H9 (cell line): ENCODE measurements around the gene WDR36. TPM values are rescaled to one million over a fixed set of nuclear protein-coding genes. Genes with fewer than 3 reads are reported as not detected.

Source experiments
- DNase-seq: peaks from one replicate; pipeline ENCODE4 v3.0.0-alpha.2; 2017
- H2AFZ ChIP-seq: one replicate; pipeline ENCODE4 v1.6.1; 2013; ENCODE audit warnings: mild to moderate bottlenecking, low read length, control low read depth, moderate library complexity
- H2AK5ac ChIP-seq: 2 replicates; pipeline ENCODE4 v1.6.1; 2013; ENCODE audit warnings: low read length, control low read depth, mixed read lengths; ENCODE audit not compliant: insufficient read length
- H2BK120ac ChIP-seq: one replicate; pipeline ENCODE4 v1.6.1; 2013; ENCODE audit warnings: low read depth, mild to moderate bottlenecking, low read length, control low read depth, inconsistent platforms; ENCODE audit not compliant: poor library complexity, severe bottlenecking
- H2BK12ac ChIP-seq: 2 replicates; pipeline ENCODE4 v1.6.1; 2013; ENCODE audit warnings: low read length, control low read depth, mixed read lengths, low read depth; ENCODE audit not compliant: insufficient read length
- H2BK15ac ChIP-seq: 2 replicates; pipeline ENCODE4 v1.6.1; 2013; ENCODE audit warnings: low read depth, low read length, control low read depth
- H2BK20ac ChIP-seq: one replicate; pipeline ENCODE4 v1.6.1; 2013; ENCODE audit warnings: low read depth, mild to moderate bottlenecking, low read length, control low read depth, inconsistent platforms; ENCODE audit not compliant: poor library complexity, severe bottlenecking
- H2BK5ac ChIP-seq: 2 replicates; pipeline ENCODE4 v1.6.1; 2013; ENCODE audit warnings: low read length, control low read depth, mixed read lengths; ENCODE audit not compliant: insufficient read length
- H3K14ac ChIP-seq: 2 replicates; pipeline ENCODE4 v1.6.1; 2013; ENCODE audit warnings: low read length, control low read depth; ENCODE audit not compliant: insufficient read depth
- H3K18ac ChIP-seq: 2 replicates; pipeline ENCODE4 v1.6.1; 2013; ENCODE audit warnings: low read depth, mild to moderate bottlenecking, mixed read lengths, low read length, control low read depth; ENCODE audit not compliant: insufficient read length
- H3K23ac ChIP-seq: 2 replicates; pipeline ENCODE4 v1.6.1; 2013; ENCODE audit warnings: low read length, control low read depth, mixed read lengths, low read depth; ENCODE audit not compliant: insufficient read length
- H3K23me2 ChIP-seq: 2 replicates; pipeline ENCODE4 v1.6.1; 2013; ENCODE audit warnings: low read depth, mild to moderate bottlenecking, mixed read lengths, low read length, control low read depth; ENCODE audit not compliant: insufficient read length, poor library complexity, severe bottlenecking
- H3K27ac ChIP-seq: 2 replicates; pipeline ENCODE4 v1.5.1; 2013; ENCODE audit warnings: low read length, control low read depth, mixed read lengths, low read depth; ENCODE audit not compliant: insufficient read length
- H3K27me3 ChIP-seq: 2 replicates; pipeline ENCODE4 v1.6.1; 2013; ENCODE audit warnings: low read length, control low read depth, inconsistent platforms; ENCODE audit not compliant: insufficient read depth
- H3K4ac ChIP-seq: 2 replicates; pipeline ENCODE4 v1.6.1; 2013; ENCODE audit warnings: low read depth, mild to moderate bottlenecking, control low read depth, inconsistent platforms, low read length, moderate library complexity
- H3K4me1 ChIP-seq: 2 replicates; pipeline ENCODE4 v1.6.1; 2013; ENCODE audit warnings: low read length, control low read depth, inconsistent platforms; ENCODE audit not compliant: insufficient read depth
- H3K4me2 ChIP-seq: 2 replicates; pipeline ENCODE4 v1.6.1; 2013; ENCODE audit warnings: low read length, control low read depth, mixed read lengths; ENCODE audit not compliant: insufficient read length, insufficient read depth
- H3K56ac ChIP-seq: 2 replicates; pipeline ENCODE4 v1.6.1; 2013; ENCODE audit warnings: low read depth, mild to moderate bottlenecking, mixed read lengths, low read length, control low read depth; ENCODE audit not compliant: insufficient read length
- H3K79me1 ChIP-seq: 2 replicates; pipeline ENCODE4 v1.6.1; 2013; ENCODE audit warnings: low read depth, mild to moderate bottlenecking, moderate library complexity, low read length, control low read depth, inconsistent platforms; ENCODE audit not compliant: insufficient read depth, poor library complexity, severe bottlenecking
- H3K79me2 ChIP-seq: 2 replicates; pipeline ENCODE4 v1.6.1; 2013; ENCODE audit warnings: low read length, control low read depth, inconsistent platforms; ENCODE audit not compliant: insufficient read depth
- H3K9ac ChIP-seq: 2 replicates; pipeline ENCODE4 v1.6.1; 2013; ENCODE audit warnings: low read length, control low read depth, mixed read lengths; ENCODE audit not compliant: insufficient read length; ENCODE audit errors: extremely low read depth
- H3K9me3 ChIP-seq: one replicate; pipeline ENCODE4 v1.6.1; 2013; ENCODE audit warnings: low read depth, low read length, inconsistent platforms; ENCODE audit not compliant: control insufficient read depth
- H3T11ph ChIP-seq: one replicate; pipeline ENCODE4 v1.6.1; 2013; ENCODE audit warnings: mild to moderate bottlenecking, low read length, control low read depth, inconsistent platforms
- H4K20me1 ChIP-seq: one replicate; pipeline ENCODE4 v1.6.1; 2013; ENCODE audit not compliant: control insufficient read depth, insufficient read length, insufficient read depth
- H4K5ac ChIP-seq: 2 replicates; pipeline ENCODE4 v1.6.1; 2013; ENCODE audit warnings: low read depth, mild to moderate bottlenecking, mixed read lengths, low read length, control low read depth; ENCODE audit not compliant: insufficient read length
- H4K8ac ChIP-seq: replicated peaks from 2 replicates; pipeline ENCODE4 v1.6.1; 2013; ENCODE audit warnings: low read length, control low read depth, mixed read lengths, low read depth; ENCODE audit not compliant: insufficient read length
- H4K91ac ChIP-seq: 2 replicates; pipeline ENCODE4 v1.6.1; 2013; ENCODE audit warnings: low read depth, mild to moderate bottlenecking, moderate library complexity, mixed read lengths, low read length, control low read depth; ENCODE audit not compliant: insufficient read length
- H3K27ac Mint-ChIP-seq, 3 experiments: 2 replicates in 2 of 3; 3 replicates in 1 of 3; pipeline ENCODE4 v1.8.0; 2020 to 2021; ENCODE audit warnings: mixed read lengths in 3 of 3, mild to moderate bottlenecking in 1 of 3, moderate library complexity in 1 of 3
- H3K27me3 Mint-ChIP-seq: 2 replicates; pipeline ENCODE4 v1.8.0; 2021; ENCODE audit warnings: low read depth, mild to moderate bottlenecking, moderate library complexity, mixed read lengths
- H3K36me3 Mint-ChIP-seq, 3 experiments: 2 replicates in 2 of 3; 3 replicates in 1 of 3; pipeline ENCODE4 v1.8.0; 2020 to 2021; ENCODE audit warnings: low read depth in 3 of 3, mixed read lengths in 3 of 3; ENCODE audit not compliant: insufficient read depth in 1 of 3
- H3K4me1 Mint-ChIP-seq, 2 experiments: 2 replicates each; pipeline ENCODE4 v1.8.0; 2020; ENCODE audit warnings: mixed read lengths in 2 of 2
- H3K4me3 Mint-ChIP-seq, 2 experiments: 2 replicates in 1 of 2; 3 replicates in 1 of 2; pipeline ENCODE4 v1.8.0; 2020 to 2021; ENCODE audit warnings: mild to moderate bottlenecking in 2 of 2, mixed read lengths in 2 of 2, moderate library complexity in 1 of 2
- H3K9me3 Mint-ChIP-seq, 2 experiments: 2 replicates in 1 of 2; 3 replicates in 1 of 2; pipeline ENCODE4 v1.8.0; 2020; ENCODE audit warnings: mild to moderate bottlenecking in 2 of 2, mixed read lengths in 2 of 2, moderate library complexity in 1 of 2
- whole genome bisulfite sequencing: extraction: QIAGEN DNeasy Blood & Tissue Kit; methylation state at CpG from one replicate; pipeline ENCODE4 v1.1.7; 2013; ENCODE audit warnings: missing lambda C conversion rate, low lambda C conversion rate, mixed read lengths; ENCODE audit not compliant: insufficient read length; ENCODE audit errors: extremely low coverage; 5-methylcytosine and 5-hydroxymethylcytosine counted together
- total RNA-seq: library from RNA; stranded (reverse); gene quantifications from 2 replicates; pipeline ENCODE4 v1.2.1, GENCODE V29; 2021
- TF ChIP-seq, protein P1 (sequence below): fragments of 200-600 bp; sonication (generic); conservative IDR thresholded peaks from 3 replicates; pipeline ENCODE4 v1.8.0; 2021; ENCODE audit warnings: antibody characterized with exemption, mild to moderate bottlenecking

Gene WDR36
- total RNA-seq, 1 experiment from 2014 or later, result 42.0 TPM

DNA sequence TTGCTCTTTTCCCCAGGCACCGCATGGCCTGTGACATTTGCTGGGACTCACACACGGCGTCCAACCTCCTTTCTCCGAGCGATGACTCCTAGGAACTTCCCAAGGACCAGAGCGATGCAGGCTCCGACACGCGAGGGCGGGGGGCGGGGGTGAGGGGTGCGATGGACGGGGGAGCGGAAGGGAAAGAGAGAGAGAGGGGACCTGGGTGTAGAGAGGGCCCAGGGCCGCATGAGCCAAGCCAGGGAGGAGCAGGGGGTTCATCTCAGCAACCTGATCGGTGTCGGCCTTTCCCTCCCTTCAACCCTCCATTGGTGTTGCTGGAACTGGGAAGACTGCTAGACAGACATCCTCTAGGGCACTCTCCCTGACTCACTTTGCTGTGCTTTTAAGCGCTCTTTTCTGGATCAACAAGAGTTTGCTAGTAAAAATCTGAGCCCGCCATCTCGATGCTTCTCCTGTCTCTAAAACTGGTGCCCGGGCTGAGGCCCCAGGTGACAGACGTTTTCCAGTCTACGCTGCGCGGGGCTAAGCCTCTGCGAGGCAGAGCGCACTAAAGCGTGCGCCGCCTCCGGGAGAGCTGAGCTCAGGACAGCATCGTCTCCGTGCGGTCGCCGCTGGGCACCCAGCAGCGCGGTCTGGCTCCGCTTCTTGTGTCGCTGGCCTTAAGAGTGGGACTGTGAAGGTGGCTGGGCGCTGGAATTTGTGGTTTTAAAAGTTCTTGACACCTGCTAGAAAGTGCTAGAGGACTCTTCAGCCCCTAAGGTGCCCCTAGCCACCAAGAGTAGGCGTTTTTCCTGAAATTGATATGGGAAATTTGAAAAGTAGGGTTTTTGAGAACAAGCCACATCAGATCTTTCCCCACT lies 21.6 kb upstream of the WDR36 start:
- H4K5ac ChIP-seq, result no peak overlapping the region
- no peak overlapping the region for H2BK120ac ChIP-seq
- Mint-ChIP-seq H3K27me3 (peaks cover 84% of the 10 kb centered on the region), H3K27ac (no peak overlapping the region), H3K4me1 (peaks cover 18 to 21% of the 10 kb centered on the region in 2 experiments), H3K4me3 (peak overlapping the region; percentile 62 to 81), H3K9me3 (no peaks in the 10 kb centered on the region), H3K36me3 (no peaks in the 10 kb centered on the region)
- no peak overlapping the region for H3K18ac ChIP-seq
- H3K9ac ChIP-seq, result no peak overlapping the region
- no peak overlapping the region for H2AFZ ChIP-seq
- H3K4me2 ChIP-seq, result peak overlapping the region; percentile 54
- H3T11ph ChIP-seq, result no peak overlapping the region
- no peak overlapping the region for H3K56ac ChIP-seq
- no peaks in the 10 kb centered on the region; the same call in 1 of the 2 replicates for H3K4me1 ChIP-seq
- no peak overlapping the region for H3K23ac ChIP-seq
- no peak overlapping the region for H4K91ac ChIP-seq
- DNase-seq, result peak; percentile 70
- no CpG with 5 or more reads among the region's 42 CpGs for WGBS
- H2AK5ac ChIP-seq, result no peak overlapping the region
- peaks cover 15% of the 10 kb centered on the region for H3K23me2 ChIP-seq
- TF ChIP-seq, protein P1, sequence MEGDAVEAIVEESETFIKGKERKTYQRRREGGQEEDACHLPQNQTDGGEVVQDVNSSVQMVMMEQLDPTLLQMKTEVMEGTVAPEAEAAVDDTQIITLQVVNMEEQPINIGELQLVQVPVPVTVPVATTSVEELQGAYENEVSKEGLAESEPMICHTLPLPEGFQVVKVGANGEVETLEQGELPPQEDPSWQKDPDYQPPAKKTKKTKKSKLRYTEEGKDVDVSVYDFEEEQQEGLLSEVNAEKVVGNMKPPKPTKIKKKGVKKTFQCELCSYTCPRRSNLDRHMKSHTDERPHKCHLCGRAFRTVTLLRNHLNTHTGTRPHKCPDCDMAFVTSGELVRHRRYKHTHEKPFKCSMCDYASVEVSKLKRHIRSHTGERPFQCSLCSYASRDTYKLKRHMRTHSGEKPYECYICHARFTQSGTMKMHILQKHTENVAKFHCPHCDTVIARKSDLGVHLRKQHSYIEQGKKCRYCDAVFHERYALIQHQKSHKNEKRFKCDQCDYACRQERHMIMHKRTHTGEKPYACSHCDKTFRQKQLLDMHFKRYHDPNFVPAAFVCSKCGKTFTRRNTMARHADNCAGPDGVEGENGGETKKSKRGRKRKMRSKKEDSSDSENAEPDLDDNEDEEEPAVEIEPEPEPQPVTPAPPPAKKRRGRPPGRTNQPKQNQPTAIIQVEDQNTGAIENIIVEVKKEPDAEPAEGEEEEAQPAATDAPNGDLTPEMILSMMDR, result no peak; the same call in 2 of the 3 replicates
- no peaks in the 10 kb centered on the region for H3K79me1 ChIP-seq
- H3K4ac ChIP-seq, result no peak overlapping the region
- no peak overlapping the region for H2BK15ac ChIP-seq
- H3K27ac ChIP-seq, result no peak overlapping the region
- no peaks in the 10 kb centered on the region for H4K20me1 ChIP-seq
- peaks cover 34% of the 10 kb centered on the region; the same call in 1 of the 2 replicates for H3K27me3 ChIP-seq
- no peak overlapping the region for H2BK20ac ChIP-seq
- H3K79me2 ChIP-seq, result no peaks in the 10 kb centered on the region
- no peak overlapping the region for H2BK5ac ChIP-seq
- H4K8ac ChIP-seq, result no peak overlapping the region
- H2BK12ac ChIP-seq, result no peak overlapping the region
- H3K14ac ChIP-seq, result no peak overlapping the region
- no peaks in the 10 kb centered on the region for H3K9me3 ChIP-seq
